AML-193 (cell line): ENCODE data around the gene PTPRC.
A peak's percentile ranks its signal among the peaks of the same experiment; 100 is the strongest.

Experiments used
- DNase-seq, 2 experiments: peaks; one replicate each; lab custom pipeline; 2025; lab: John Stamatoyannopoulos, UW

The PTPRC gene

DNA sequence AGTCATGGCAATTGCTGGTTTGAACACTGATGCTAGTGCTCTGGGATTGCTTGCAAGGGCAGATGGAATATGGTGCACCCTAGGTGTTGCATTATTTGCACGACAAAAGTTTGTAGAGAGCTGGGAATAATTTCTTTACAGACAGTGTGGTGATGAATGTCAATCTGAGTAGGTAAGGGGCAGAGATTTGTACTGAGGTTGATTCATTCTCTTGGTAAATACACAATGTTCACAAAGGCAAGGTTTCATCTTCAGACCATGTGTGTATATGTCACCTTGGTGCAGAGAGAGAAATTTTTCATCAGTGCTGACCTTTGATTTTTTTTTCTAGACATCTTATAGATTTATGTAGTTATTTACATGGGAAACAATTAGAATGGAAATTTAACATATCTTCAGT is 5.0 kb downstream of the PTPRC start:
- DNase-seq: no peak

DNA sequence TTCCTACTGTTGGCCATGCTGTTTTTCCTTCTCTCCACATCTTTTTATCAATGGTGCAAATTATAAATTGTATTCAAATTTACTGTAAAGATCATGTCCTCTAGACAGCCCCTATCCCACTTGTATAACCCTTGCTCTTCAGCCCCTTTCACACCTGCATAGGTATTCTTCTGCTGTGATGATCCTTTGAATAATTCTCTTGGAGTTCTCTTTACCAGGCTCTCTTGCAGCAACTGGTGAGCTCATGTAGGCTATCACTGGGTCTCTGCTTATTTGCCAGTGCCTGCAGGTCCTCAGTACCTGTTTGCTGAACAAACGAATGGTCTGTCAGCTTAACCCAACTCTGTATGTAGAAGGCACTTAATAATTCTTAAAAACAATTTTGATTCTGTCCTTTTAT is 8.2 kb downstream of the PTPRC start:
- DNase-seq: no peak

DNA sequence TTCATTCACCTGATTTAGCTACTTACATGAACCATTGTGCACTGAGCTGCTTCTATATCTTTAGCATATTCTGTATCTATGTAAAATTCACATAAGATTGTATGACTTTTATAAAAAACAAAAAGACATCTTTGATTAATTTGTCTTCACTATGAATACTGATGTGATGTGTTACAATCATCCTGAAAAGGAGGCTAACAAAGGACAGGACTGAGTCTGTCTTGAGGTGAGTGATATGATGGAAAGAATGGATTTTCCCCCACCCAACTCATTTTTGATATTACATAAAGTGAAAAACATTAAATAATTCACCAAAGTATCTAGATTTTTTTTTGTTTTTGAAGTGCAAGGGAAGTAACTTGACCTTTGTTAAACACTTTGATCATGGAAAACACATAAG is 9.8 kb downstream of the PTPRC start:
- DNase-seq: no peak

DNA sequence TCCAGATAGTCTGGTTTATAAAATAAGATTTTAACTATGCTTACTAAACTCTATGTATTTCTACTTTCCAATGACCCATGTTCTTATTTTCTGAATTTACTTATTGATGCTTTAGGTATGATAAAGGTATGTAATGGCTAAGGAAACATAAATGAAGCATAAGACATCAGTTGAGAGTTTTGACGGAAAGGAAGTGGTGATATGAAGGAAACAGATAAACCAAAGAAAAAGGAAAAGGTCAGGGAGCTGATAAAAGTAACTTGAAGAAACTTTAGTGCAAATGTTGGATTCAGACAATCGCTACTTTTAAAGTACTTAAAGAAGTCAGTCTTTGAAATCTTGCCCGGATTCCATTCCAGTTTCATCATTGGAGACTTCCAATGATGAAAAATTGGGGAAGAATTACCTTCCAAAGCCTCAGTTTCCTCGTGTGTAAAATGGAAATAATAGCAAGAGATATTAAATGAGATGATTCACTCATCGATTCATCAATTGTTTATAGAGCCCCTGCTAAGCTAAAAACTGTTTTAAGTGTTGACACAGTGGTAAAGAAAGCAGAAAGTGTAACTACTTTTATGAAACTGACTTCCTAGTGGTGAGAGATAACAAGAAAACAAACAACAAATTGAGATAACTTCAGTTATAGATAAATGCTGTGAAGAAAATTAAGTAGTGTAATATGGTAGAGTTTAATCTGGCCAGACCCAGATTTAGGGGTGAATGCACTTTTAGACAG is 10.6 kb downstream of the PTPRC start:
- no peak for DNase-seq

DNA sequence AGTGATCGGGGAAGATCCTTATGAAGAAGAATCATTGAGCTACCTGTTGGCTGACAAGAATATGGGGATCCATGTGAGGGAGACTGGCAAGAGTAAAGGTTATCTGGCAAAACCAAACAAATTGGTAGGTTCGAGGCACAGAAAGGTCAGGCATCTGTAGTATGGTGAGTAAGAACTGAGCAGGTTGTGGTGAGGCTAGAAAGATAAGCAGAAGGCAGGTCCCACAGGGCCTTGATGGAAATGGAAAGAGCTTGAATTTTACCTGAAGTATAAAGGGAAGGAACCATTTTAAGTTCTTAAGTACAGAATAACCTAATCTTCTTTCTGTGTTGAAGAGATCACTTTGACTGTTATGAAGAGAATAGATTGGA is 11.1 kb downstream of the PTPRC start:
- no peak for DNase-seq

DNA sequence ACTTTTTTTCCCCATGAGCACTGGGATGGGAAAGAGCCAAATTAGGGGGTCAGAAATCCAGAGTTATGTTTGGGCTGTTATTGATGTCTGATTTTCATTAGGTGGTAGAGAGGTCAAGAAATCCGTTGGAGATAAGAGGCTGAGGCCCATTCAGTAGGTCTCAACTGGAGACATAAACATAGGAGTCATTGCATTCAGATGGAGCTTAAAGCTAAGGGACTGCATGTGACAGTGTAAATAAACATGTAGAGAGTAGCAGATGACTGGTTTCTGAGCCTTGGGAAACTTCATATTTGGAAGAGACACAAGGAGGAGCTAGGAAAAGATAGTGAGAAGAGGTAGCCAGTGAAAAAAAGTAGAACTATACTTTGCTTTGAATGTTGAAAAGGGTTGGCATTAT is 11.7 kb downstream of the PTPRC start:
- DNase-seq: no peak

DNA sequence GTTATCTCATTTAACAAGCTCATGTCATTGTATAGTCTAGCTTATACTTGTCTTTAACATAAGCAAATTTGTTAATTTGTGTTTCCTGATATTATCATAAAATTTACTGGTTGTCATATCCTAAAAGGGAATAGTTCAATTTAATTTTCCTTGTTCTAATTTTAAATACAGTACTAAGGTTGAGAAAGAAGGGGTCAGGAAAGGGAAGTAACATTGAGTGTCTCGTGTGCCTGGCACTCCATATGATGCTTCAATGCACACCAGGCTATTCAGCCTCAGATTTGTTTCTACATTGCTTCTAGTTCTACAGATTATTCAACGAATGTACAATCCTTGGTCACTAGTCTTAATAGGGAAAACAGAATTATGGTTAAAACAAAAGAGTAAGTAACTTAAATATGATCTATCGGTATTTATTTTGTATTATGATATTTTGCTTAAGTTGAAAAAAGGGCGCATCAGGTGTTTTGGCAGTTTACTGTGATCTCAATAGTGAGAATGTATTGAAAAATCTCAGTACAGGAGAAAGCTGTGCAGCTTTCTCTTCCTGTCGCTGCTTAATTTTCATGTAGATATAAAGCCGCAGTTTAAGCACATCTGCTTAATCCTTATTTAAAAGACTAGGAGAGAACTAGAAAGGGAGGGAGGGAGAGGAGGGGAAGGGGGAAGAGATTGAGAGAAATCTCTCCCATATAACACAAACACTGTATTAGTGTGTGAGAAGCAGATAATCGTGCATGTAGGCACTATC is 13.0 kb downstream of the PTPRC start:
- DNase-seq: peak; percentile 64 to 75

DNA sequence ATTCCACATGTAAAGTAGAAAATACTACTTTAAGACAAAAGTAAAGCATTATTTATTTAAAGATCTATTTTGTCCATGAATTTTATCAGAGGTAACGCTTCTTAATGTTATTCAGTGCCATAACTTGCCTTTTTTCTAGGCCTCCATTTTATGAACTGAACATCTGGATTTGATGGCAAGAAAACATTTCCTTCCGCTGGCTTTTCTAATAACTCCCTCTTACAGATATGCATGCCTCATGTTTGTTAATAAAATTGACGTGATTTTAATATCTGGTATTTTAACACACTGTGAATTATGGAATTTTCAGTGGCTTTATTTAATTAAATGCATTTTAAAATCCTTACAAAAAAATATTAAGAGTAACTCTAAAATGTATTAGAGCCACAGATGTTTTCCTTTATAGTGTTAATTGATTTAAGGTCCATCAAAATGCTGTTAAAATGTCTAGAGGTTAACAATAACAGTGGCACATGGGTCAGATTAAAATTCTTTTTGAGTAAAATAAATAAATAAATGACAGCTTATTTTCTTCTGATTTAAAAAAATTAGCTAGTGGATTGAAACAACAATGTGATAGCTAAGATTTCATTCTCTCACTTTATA is 15.1 kb downstream of the PTPRC start:
- DNase-seq: no peak

DNA sequence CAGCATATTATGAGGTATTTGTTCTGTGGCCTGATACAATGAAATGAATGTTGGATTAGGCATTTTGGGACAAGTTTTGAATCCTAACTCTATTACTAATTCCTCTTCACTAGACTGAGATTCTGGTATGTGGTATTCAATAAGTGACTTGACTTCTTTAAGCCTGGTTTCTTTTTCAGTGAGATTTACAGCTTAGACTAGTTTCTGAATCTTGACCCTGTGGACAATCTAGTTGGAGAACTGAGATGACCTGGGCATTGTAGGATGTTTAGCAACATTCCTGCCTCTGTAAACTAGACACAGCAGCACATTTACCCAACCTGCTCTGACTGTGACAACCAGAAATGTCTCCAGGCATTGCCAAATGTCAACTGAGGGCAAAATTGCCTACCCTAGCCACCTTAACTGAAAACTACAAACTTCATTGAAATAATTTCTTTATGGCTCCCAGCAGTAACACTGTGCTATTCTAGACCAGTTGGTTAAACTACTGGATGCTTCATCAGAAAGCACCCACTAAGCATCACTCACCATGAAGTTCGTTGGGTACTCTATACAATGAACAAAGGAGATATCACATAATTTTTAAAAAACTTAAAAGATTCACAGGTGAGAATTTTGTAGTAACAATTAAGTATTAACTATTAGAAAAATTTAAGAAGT is 16.8 kb downstream of the PTPRC start:
- DNase-seq: peak in 1 of 2 experiments; percentile 39

DNA sequence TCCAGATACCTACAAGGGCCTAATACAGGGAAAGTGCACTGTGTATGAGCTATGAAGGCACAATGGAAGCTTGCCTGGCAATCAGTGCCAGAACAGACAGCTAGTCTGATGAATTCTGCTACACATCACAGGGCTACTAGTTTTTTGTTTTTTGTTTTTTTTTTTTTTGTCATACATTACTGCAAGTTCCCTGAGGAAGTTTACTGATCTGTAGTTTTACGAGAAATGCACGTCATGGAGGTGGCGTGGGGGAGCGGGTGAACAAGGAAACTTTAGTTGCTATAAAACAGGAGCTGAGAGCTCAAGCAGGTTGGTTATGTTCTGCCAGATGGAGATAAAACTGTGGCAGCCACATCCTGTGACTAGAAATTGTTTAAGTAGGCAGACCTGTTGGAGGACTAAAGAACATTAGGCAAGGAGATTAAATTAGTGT is 17.7 kb downstream of the PTPRC start:
- DNase-seq: no peak

DNA sequence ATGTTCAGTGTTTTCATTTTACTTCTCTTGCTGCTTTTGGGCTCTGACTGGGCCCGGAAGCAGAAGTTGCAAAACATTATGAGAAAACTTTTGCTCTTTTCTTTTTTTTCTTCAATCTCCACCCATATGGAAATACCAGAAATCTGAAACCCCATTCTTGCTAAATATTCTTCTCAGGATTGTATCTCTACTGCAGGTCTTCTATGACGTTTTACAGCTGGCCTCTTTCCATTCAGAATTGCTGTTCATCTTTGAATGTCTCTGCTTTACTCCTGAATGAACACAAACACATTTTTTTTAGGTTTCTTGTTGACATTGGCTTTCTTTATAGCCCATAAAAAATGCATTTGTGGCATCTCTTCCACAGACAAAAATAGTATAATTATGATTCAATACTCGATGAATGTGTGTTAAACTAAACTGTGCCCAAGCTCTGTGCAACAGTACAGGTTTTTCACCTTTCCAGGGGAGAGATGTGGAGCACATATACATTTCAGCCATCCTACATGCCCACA is 18.8 kb downstream of the PTPRC start:
- DNase-seq: peak; percentile 79 to 82

DNA sequence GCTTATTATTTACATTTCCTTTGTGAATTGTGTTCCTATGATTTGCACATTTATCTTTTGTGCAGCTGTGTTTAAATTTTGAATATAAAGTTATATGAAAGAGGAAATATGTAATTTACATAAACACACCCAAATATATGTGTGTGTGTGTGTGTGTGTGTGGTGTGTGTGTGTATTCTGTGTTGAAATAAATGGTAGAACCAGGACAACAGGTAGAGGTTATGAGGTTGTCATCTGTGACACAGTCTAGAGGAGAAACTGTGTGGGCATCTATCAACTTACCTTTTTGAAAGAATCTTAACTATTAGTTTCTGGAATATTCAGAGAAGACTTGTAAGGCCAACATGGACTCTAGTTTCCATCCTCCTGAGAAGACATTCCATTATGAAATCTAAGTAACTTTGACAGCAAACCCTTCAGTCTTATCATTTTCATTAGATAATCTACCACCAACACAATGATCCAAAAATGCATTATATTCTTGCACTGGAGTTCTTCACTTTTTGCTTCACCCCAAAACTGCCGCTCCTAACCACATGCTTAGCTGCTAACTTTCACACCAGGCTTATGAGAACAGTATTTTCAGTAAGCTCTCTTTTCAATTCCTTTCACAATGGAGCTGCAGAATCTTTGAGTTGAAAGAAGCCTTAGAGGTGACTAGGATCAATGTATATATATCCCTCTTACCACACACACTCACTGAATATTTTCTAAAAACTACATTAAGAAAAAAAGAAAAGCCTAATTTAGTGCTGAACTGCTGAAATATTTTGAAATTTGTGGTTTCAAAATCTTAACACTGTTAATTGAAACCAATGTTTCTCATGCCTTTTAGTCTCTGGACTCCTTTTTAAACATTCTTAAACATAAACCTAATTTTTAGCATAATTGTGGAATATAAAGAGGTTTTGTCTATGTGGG is 21.8 kb downstream of the PTPRC start:
- DNase-seq: no peak

DNA sequence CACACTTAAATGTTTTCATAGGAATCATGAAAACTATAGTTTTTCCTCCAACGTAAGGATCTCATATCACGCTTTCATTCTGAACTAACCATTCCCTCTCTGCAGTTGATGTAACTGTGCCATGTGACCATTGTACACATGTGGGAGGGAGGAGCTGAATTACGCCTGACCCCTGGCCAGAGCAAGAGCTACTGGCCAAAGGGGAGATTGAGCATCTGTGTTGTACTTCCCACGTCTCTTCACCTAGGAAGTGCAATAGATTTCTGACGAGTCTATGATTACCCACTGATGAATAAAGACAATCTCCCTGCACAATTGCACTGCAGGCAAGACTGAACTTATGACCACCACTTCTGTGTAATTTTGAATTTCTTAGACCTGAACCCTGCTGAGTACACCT is 24.0 kb downstream of the PTPRC start:
- no peak for DNase-seq

DNA sequence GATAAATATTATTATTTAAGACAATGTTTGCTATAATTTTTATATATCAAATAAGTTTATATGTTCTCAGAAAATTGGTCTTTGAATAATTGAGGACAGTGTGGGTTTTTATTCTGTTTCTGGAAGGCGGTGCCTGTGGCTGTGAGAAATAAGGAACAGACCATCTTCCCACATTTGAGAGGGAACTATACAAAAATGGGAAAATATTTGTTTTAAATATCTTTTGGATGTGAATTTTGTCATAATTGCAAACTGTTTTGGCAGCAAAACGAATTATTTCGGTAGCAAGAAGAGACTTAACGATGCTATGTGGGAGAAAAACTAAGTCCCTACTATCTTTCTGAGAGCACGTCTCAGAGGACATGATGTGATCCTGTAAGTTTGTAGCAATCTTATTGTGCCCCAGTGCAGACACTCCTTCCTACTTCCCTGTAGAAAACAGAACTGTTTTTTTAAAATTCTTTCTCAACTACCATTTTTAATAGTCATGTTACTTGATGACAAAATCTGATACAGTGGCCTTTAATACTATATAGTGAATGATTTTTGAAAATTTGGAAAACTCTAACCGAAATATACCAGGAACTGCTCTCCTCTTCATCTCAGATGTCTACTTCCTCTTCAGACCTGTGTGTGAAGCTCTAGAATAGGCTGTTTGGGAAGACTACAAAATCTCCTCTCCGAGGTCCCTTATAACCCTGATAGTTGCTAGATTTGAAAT is 25.4 kb downstream of the PTPRC start:
- peak; percentile 82 to 90 for DNase-seq

DNA sequence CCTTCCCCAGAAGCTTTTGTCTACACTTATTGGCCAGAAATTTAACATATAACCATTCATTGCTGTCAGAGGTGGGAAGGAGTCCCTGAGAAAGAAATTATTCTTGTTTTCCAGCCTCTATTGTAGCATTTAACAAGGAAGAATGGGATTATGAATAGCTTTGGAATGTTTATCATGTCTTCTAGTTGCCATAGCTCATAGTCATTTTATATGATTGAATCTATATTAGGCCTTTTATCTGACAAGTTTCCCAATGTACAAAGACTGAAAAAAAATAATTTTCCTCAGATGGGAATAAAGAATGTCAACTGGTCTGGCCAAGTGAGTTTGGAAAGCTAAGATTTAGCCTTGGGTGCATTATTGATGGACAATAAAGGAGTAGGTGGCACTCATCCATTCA is 28.3 kb downstream of the PTPRC start:
- no peak for DNase-seq

DNA sequence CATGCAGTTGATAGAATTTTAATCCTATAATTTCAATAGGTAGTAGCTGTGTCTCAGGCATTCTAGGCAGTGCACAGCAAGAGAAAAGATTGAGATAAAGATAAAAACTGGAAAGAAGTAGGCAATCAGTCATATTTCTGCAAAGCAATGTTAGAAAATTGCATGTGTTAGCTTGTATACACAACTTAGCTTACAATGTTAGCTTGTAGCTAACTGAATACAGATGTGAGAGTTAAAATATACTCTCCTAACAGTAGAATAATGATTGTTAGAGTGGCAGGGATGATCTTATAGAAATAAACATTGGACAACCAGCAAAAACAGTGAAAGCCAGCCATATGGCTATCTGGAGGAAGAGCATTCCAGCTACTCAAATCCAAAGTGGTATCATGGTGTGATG is 29.0 kb downstream of the PTPRC start:
- DNase-seq: no peak

DNA sequence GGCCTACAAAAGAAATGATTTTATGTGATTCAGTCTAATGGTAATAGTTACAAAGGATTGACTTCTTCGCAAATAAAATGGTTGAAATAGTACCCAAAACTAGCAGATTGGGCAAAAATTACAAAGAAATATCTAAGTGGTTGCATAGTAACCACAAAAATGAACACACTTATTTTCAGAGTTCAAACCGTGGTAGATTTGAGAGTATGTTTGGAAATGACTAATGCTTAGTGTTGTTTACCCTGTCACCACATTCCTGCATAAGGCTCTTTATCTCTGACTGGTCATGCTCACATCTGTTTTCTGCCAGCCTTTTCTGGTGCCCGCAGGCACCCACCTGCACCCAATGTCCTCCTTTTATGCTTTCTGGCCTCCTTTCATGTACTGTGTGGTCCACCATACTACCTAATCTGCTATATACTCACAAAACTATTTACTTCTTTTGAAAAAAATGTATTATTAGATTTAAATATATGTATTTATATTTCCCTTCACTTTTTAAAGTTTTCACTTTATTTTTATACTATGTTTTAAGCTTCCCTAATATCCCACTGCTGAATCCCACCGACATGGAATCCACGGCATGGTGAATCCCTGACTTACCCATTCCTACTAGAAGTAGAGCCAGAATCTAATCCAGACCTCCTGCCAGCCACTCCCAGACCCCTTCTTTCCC is 30.3 kb downstream of the PTPRC start:
- no peak for DNase-seq

DNA sequence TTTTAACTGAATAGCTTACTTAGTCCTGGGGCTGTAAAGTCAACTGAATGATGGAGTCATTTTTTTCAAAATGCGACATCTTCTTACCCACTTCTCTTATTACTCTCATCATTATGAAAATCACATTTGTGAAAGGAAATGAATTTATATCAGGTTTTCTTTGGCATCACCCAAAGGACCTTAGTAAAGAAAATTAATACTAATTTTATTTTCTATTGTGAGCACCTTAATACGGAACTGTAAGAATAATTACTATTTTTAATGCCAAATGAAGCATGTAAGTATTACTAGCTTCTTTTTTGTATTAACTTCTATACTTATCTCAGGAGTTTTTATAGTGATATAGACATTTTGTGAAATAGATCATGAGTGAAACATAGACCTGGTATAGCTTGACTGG is 30.9 kb downstream of the PTPRC start:
- no peak for DNase-seq

DNA sequence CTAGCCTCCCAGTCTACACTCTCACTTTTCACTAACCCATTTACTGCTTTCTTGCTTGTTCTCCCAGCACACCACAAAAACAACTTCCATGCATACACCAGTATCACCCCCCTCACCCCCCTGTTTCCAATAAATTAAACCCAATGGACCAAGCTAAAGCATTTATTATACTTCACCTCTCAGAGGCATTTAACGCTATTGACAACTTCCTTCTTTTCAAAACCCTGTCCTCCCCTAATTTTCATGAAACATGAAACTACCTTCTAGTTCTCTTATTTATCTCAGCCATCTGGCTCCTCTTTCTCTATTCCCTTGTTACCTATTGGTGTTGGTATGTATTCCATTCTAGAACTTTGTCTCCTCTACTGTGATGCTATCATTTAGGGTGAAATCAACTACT is 32.3 kb downstream of the PTPRC start:
- no peak for DNase-seq

DNA sequence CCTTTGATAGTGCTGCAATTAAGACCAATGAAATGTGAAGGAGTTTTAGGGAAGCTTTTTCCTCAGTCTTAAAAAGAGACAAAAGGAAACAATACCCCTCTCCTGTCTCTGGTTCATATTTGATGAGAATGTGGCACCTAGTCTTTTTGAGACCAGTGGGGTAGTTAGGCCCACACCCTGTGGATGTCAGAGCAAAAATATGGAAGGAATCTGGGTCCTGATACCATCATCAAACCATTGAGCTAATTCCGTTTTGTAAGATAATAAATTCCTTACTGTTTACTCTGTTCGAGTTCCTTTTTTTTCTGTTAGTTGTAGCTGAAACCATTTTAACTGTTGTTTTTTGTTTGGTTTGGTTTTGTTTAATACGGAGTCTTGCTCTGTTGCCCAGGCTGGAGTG is 33.3 kb downstream of the PTPRC start:
- DNase-seq: no peak
